Measurements from ENCODE around the gene UIMC1.

The UIMC1 gene

DNA sequence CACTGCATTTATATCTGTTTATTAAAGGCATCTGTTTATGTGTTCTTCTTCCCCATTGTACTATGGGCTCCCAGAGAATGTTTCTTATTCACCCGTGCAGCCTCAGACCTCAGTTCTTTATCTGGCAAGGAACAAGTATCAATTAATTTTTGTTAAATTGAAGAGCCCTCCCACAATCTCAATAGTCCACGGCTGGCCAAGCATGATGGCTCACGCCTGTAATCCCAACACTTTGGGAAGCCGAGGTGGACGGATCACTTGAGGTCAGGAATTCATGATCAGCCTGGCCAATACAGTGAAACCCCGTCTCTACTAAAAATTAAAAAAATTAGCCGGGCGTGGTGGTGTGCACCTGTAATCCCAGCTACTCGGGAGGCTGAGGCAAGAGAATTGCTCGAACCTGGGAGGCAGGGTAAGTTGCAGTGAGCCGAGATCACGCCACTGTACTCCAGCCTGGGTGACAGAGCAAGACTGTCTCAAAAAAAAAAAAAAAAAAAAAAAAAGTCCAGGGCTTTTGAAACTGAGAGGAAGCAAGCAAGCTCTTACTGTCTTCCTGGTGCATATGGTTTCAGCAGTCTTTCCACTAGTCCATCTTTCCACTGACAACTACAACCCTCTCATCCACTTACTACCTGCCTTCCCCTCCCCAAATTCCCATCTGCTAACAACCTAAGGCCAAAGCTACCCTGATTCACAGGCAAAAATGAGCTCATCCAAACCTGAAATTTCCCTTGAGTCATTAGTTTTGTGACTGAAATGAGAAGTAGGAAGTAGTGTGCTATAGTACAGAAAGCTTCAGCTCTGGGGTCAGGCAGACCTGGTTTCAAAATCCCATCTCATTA, 105.1 kb downstream of the UIMC1 start:
- DNase-seq, result peak; percentile 87

DNA sequence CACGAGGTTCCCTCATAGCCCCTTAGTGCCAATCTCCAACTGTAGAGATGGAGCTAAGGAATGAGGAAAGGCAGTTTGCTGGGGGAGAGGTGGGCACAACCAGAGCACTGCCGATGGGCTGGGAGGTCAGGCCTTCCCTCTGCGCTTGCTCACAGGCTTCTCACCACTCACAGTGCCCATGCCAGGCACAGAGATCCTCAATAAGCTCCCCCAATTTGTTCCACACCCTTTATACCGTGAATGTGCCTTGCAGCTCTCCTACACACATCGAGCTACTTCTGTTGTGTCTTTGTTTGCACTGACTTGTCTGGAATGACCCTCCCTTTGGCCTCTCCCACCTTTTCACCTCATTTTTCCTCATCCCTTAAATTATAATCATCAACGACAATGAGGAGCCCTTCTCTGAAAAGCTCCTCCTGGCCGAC, 105.8 kb downstream of the UIMC1 start:
- DNase-seq, result no peak

DNA sequence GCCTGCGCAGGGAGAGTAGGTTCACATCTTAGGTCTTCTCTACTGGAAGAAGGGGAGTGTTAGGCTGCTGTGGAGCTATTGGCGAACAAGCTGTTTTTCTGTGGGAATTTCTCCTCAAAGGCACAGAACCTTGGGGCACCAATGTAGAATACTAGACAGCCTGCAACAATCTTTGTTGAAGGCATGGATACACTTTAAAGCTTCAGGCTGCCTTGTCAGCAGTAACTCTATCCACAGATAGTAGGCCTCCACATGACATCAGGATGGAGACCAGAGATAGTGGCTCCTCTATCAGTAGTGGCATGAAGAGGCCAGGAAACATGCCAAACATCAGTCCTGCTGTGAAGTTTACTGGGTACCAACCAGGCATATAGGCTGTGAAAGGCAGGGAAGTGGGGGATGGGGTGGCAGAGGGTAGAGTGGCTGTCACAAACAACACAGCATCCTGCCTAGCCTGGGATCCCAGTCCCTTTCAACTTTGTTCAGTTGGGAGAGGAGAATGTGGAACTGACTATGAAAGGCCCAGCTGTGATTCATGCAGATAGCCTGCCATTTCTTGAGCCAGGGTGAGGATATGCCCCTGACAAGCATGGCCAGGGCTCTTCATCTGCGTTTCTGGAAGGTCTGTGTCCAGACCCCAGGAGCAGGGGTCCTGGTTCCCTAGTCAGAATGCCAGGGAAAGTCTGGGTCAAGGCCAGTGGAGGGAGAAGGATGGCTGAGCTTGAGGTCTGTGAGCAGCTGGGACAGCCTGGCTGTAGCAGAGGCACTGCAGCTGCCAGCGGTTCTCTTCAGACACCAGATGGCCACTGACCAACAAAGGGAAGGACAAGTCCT, 106.4 kb downstream of the UIMC1 start:
- peak; percentile 32 for DNase-seq

DNA sequence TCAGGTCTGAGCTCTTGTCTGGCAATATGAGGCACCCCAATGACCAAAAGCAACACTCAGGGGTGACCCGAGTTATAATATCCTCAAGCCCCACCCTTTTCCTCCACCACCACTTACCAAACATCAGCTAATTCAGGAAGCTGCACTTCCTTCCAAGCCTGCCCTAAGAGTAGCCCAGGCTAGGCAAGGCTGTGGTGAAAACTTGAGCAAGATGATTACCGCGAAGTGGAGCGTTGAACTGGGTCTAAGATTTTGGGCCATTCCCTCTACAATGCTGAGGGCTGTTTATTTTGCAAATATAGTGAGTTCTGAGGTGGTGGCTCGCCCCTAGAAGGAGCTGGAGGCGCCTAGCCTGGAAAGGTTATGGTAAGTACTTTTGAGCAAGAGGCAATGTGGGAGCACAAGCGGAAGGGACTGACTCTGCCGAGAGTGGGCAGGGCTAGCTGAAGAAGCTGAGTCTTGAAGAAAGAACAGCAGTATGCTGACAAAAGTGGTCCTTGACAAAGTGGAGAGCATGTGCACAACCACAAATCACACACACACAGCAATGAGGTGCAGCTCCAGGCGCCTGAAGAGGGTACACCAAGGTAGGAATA, 107.2 kb downstream of the UIMC1 start, which contains the start of gene HK3:
Gene HK3 (minus strand): TSS at position 51 of the 596 bp plus-strand sequence. CDS start 3,187 bp downstream, outside the sequence.
- DNase-seq, result peak; percentile 74

DNA sequence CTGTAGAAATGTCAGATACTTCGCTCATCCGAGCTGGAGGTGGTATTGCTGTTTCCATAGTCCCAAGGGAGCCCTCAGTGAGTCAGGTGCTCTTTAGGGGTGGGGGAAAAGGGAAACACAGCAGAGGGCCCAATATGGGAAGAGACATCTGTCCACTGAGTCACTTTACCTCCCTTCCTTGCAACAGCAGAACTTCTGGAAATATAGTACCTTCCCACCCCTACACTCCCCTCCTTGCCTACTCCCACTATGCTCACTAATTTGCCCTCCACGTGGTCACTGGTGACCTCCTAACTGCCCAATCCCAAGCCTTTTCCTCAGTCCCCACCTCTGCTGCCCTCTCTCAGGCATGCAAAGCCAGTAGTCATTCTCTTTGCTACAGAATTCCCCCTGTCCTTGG, 109.3 kb downstream of the UIMC1 start:
- peak; percentile 27 for DNase-seq

DNA sequence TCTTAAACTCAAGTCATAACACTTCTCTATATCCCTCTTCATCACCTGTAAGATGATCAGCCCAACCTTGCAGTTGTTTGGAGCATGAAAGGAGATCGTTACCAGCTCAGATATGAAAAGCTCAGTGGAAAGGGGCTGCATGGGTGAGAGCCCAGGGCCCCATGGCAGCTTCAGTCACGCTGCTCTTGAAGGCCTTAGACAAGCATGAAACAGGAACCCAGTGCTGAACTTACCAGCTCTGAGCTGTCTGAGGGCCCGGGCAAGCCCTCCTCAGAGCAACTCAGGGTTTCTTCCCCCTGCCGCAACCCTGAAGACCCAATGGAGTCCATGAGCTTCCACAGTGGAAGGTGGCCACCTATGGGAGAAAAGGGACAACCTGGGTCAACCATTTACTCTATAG, 110.7 kb downstream of the UIMC1 start:
- no peak for DNase-seq

DNA sequence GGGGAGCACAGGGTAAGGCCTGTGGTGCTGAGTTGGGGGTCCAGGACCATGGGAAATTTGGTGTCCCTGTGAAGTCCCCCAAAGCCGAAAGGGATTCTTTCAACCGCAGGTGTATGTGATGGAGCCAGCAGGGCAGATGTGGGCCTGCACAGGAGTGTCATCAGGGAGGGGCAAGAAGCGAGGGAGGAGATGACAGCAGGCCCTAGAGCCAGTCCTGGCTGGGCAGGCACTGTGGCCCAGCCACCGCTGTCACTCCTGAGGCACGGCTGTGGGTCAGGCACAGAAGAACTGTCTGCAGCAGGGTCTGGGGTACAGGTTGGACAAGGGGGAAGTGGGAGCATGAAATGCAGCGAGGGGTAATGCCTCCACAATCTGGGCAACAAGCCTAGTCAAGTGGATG, 112.3 kb downstream of the UIMC1 start:
- DNase-seq, result no peak

DNA sequence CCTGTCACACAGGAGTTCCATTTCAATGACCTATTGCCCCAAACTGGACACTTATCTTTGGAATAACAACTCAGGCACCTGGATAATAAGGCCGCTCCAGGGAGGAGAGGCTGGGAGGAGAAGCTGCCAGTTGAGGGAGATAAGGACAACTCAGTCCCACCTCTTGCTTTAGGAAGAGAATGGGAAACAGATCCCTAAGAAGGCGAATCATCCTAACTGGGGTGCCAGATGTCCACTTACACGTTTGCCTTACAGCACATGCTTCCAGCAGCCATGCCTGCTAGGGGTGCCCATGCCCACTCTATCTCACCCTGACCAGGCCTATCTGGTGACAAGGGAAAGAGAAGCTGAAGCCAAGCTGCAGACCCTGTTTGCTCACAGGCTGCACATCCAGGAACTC, 113.9 kb downstream of the UIMC1 start:
- DNase-seq, result no peak

DNA sequence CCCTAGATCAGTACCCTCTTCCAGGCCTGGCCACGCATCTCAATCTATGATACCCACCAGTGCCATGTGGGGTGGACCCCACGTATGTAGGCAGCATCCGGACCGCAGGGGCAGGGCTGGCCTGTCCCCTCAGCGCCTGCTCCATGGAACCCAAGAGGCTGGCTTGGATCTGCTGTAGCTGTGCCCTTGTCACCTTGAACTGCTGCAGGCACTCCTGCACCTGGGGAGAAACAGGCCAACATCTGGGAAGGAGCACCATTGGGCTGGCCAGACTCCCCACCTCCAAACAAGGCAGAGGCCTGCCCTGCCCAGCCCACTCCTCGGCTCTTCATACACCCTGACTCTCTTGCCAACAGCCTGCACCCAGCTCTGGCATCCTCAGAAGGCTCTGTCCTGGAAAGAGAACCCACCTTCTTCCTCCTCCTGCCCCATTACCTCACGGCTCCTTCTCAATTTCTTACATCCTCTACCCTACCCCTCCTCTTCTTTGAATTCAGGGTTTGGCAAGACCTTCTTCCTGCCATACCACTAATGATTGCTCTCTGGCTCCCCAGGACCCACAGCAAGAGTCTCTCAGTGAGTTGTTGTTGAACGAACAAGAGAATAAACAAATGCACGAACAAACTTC, 115.1 kb downstream of the UIMC1 start:
- no peak for DNase-seq

DNA sequence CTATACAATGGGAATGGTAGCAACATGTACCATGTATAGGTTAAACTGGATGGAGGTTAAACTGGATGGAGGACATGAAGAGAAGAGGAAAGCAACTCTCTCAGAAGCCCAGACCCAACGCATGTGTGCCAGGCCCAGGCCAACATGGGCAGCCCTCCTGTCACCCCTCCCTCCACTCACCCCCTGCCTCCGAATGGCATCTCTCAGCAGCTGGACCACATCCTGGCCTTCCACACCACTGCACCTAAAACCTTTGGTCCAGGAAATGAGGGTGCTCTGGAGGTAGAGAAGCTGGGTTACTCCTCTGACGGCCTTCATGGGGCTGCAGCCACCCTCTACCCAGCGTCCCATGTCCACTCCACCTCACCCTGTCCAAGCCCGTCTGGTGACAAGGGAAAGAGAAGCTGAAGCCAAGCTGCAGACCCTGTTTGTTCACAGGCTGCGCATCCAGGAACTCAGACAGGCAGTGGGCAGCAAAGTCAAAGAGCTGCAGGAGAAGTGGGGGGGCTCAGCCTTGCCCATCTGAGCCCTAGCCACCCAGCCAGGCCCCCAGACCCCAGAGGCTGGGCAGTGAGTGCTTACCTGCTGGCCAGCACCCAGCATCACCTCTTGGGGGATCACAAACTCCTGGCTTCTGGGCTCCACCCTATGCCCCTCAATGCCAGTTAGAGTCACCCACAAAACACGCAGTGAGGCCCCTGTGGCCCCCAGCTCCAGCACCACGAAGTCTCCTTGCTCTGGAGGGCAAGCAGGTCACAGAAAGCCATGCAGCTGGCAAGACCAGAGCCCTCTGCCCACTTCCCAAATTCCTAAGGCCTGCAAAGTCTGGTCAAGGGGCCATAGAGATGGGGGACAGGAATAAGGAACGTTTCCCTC, 115.9 kb downstream of the UIMC1 start:
- no peak for DNase-seq

DNA sequence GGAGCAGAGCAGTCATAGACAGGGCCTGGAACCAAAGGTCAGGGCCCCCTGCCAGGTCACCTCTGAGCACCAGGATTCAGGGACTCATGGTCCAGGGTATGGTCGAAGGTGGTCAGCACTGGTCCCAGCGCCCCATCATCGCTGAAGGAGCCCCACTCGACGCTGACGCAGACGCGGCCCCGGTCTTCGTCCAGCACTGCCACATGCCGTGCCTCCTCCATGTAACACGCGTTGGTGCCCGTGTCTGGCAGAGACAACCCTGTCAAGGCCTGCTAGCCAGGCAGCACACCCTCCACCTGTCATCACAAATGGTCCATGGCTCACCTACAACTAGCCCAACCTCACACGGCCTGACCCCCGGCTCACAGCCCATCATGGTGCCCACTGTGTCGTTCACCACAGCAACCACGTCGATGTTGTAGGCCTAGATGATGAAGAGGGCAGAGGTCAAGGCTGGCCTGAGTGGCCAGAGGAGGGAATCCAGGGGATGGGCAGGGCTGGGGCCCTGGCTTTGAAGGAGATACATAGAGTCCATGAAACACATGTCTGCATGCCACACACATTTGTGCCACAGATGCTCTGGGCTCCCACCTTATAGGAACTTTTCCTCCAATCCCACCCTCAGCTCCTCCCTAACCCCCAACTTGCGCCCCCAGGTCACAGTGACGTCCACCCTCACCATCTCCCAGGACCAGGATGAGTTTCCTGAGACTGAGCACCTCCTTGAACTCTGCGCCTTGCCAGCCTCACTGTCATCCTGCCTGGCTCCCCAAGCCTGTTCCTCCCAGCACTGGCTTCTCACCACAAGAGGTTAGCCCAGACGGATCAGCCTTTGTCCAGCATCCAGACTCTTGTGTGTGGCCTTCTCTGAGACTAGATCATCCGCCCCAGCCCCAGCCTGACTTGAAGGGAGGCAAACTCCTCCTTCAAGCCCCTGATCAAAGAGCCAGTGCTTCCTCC, 117.0 kb downstream of the UIMC1 start:
- DNase-seq, result no peak

DNA sequence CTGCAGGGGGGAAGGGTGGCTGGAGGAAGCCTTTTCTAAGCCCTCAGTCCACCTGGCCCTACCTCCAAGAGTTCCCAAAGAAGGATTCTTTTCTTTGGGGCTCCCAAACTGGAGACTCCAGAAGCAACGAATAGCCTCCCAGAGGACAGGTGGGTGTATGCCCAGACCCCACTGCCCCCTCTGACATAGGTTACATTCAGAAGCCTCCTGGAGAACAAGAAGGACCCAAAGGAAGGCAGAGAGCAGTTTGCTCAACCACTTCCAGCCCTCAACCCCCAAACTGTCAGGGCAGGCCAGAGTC, 117.8 kb downstream of the UIMC1 start:
- no peak for DNase-seq

DNA sequence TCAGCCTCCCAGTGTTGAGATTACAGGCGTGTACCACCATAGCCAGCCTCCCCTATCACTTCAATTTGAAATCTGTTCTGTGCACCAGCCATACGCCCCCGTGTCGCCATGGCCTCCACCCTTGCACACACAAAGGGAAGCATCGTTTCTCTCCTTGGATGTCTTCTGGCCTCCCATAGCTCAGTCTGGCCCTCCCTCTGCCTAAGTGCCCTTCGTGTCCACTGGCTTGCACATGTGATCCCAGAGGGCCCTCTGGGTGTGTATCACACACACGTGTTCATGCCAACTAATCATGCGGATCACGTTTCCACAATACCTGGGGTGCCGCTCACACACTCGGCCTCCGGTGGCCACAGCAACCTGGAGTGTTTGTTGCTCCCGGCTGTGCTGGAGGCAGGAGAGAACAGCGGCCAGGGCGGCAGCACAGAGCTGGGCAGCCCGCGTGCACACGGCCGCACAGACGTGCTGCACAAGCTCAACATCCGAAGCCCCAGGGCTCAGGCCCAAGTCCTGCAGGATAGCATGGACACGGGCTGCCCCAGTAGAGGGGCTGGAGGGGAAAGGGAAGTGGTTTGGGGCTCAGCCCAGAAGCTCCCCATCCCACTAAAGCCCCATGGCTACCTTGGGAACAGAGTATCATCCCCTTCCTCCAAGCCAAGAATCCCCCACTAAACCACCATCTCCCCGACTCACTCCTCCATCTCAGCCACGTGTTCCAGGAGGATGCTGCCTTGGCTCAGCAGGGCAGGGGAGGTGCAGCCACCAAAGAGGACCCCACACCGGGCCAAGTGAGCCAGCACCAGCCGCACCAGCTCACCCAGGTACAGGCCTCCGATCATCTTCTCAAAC, 118.3 kb downstream of the UIMC1 start:
- no peak for DNase-seq

DNA sequence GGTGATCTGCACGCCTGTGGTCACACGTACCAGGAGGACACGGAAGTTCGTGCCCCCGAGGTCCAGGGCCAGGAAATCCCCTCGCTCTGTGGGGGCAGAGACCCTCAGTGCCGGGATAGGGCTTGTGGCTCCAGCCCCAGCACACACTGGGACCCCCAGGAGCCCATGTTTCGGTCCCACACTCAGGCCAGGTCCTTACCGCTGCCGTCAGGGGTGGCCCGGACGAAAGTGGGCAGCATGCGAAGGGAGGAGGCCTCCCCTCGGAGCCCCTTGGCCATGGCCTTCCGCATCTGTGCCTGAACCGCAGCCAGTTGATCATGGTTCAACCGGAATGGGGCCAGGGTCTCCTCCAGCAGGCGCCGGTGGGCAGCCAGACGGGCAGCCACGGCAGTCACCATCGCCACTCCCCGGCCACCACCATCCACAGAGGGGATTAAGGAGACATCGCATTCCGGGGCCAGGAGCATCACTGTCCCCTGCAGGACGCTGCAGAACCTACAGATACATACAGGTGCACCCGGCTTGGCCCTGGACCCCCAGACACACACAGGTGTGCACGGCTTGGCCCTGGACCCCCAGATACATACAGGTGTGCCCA, 119.2 kb downstream of the UIMC1 start:
- no peak for DNase-seq

DNA sequence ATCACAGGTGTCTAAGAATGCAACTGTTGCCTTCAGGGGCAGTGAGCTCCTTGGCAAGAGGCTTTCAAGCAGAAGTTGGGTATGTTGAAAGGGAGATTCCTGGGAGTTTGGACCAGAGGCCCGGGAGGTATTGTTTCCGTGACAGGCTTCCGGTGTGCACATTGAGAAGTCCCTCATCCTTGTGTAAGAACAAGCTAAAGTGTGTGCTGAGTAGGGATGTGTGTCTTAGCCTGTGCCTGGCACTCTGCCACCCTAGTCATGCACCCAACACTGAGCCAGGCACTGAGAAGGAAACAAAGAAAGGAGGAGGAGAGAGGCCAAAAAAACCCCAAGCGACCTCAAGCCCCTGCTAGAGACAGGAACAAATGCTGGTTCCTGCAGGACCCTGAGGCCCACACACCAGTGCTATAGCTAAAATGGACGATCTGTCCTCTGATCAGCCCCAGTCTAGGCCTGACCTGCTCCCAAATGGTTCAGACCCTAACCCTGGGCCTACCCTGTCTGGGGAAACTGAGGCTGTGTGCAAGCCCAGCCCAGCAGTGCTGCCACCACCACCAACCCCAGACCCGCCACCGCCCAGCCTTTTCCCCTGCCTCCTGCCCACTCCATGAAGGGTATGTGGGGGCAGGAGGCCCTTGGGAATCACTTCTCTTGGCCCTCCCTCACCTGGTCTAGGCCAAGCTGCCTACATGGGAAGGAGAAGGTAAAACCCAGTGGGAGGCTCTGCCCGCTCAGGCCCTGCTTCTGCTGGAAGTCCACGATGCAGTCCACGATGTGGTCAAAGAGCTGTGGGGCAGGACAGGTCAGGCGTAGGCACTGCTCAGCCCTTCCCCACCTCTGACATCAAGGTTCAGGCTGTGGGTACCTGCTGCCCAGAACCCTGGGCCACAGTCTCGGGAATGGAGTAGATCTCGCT, 120.0 kb downstream of the UIMC1 start:
- no peak for DNase-seq

DNA sequence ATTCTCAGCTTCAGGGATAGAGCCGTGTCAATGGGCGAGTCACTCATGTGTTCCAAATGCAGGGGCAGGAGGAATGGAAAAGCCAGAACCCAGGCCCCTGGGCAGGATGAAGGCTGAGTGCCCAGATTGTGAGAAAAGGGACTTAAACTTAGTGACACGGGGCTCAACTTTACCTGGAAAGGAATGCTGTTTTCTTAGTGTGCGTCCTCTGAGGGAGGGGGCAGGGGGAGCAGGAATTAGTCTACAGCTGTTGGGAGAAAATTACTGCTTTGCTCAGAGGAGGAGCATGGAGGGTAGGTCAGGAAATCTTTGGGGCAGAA, 122.0 kb downstream of the UIMC1 start:
- no peak for DNase-seq

DNA sequence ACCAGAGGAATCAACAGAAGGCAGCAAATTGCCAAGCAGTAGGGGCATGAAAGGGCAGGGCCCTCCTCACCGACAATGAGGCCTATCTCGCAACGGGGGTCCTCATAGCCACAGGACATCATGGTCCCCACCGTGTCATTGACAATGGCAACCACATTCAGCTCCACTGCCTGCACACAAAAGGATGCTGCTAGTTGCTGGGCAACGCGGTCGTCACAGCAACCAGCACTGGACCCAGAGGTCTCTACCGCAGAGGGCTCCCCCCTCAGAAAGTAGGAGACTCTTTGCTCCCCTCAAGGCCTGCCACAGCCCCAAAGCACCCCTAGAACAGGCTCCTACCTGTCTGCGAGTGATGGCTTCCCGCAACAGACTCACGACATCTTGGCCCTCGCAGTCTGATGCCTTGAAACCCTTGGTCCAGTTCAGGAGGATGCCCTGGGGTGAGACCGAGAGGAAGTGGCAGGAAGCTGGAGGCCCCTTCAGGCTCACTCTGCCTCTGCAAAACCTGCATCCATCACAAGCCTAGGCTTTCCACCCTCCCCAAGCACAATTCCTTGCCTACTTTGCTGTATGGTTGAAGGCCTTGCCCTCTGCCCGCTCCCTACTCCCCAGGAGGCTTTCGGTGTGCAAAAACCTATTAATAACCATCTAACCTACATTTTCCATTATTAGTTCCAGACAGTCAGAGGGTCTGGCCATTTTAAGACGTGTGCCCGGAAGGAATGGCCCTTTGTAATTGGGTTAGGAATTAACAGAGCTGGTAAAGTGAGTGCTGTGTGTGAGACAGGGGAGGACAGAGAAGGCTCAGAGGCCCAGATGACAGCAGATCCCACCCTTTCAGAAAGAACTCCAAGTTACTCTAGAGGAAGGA, 122.6 kb downstream of the UIMC1 start:
- no peak for DNase-seq

DNA sequence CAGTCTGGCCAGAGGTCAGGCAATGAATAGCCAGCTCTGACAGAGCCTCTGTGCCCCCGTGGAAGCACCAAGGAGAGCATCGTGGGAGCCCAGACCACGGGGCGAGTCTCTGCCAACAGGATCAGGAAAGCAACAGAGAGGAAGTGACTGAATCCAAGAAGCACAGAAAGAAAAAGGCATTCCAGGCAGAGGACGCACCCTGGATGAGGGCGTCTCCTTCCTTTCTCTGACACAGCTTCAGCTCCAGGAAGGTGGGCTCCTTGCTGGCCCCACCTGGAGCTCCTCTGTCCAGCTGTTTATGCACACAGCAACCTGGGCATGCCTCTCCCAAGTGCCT, 124.0 kb downstream of the UIMC1 start:
- DNase-seq, result no peak
